OCI-LY3 (cell line): ENCODE measurements around the gene RPL4.

Experiments used
- EZH2phosphoT487 ChIP-seq: fragments of 200-600 bp; shearing (Covaris generic); IDR thresholded peaks from 2 replicates; pipeline ENCODE4 v1.6.1; 2018; ENCODE audit warnings: antibody characterized with exemption, mixed run types, low read depth
- TF ChIP-seq, protein P1 (sequence below): fragments of 200-600, 300-600 bp; sonication (generic); IDR thresholded peaks from 2 replicates; pipeline ENCODE4 v1.5.1; 2014; ENCODE audit warnings: antibody characterized with exemption, low read length, low read depth

DNA sequence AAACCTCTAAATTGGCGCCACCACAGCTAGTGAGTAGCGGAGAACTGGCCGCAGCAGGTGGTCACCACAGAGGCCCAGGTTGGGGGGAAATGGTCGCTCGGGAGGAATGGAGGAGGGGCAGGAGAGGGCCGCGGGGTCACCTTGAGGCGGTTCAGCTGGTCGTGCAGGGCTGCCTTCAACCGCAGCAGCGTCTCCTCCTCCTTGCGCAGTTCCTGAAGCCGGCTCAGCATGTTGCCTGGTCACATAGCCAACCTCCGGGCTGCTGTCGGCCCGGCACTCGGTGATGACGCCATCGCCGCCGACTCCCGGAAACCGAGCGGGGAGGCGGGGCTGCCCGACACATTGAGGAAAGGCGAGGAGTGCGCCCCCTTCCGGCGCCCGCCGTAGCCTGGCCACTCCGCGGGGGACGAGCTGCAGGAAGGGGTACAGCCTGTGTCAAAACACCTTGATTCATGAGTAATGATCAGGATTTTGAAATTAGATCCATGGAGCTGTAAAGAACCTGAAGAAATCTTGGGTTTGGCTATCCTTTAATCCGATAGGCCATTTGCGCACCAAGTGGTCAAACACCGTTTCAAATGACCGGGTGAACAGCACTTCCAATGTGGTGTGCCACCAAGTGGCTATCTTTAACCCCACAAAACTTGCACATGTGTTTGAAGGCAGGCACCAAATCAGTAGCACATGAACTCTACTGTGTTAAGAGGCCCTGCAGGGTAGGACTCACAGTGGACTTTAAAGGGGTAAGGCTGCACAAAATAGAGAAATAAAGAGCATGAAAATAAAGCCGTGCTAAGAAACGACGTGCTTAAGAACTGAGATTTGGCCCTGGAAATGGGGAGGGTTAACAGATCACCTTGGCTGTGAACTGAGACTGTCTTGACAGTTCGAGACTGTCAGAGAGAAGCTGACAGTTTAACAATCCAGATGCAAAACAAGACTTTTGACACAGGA is 6.9 kb downstream of the RPL4 start, which contains the start of gene SNAPC5:
- TF ChIP-seq, protein P1, sequence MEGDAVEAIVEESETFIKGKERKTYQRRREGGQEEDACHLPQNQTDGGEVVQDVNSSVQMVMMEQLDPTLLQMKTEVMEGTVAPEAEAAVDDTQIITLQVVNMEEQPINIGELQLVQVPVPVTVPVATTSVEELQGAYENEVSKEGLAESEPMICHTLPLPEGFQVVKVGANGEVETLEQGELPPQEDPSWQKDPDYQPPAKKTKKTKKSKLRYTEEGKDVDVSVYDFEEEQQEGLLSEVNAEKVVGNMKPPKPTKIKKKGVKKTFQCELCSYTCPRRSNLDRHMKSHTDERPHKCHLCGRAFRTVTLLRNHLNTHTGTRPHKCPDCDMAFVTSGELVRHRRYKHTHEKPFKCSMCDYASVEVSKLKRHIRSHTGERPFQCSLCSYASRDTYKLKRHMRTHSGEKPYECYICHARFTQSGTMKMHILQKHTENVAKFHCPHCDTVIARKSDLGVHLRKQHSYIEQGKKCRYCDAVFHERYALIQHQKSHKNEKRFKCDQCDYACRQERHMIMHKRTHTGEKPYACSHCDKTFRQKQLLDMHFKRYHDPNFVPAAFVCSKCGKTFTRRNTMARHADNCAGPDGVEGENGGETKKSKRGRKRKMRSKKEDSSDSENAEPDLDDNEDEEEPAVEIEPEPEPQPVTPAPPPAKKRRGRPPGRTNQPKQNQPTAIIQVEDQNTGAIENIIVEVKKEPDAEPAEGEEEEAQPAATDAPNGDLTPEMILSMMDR = peak; percentile 99
- no peak for TF ChIP-seq EZH2phosphoT487
